Measurements from ENCODE around the gene ANXA2R.

GRCh38 chr5:43024217-43024616 is 15.9 kb downstream of the ANXA2R start:
- TF ChIP-seq CTCF (IDR thresholded peaks at IDR 0.05; ENCODE audit: low read depth, low read length, missing input control) (no peak), ATF3 (IDR thresholded peaks at IDR 0.05) (no peak), RAD21 (IDR thresholded peaks at IDR 0.05) (no peak), REST (IDR thresholded peaks at IDR 0.05) (no peak), EGR1 (IDR thresholded peaks at IDR 0.05; ENCODE audit: low read depth in 2 of 2) (no peak), YY1 (IDR thresholded peaks at IDR 0.05) (no peak), JUND (IDR thresholded peaks at IDR 0.05) (no peak), RXRA (IDR thresholded peaks at IDR 0.05) (no peak), ZBTB33 (IDR thresholded peaks at IDR 0.05) (no peak), TAF1 (conservative IDR thresholded peaks at IDR 0.05) (no peak), GABPA (IDR thresholded peaks at IDR 0.05 in 1 of 2, conservative IDR thresholded peaks at IDR 0.05 in 1 of 2) (no peak), MAX (IDR thresholded peaks at IDR 0.05) (no peak), NR2F2 (IDR thresholded peaks at IDR 0.05) (no peak), HNF4A (conservative IDR thresholded peaks at IDR 0.05) (no peak)

All from liver (tissue), 3 donors.